Fibroblast of skin of back (primary cell): Measurements from ENCODE around the gene DIAPH2.

ENCODE experiments used
- DNase-seq: peaks from one replicate; pipeline ENCODE4 v3.0.0-alpha.2; 2013

DIAPH2 gene

GRCh38 chrX:97494756-97495372, 810.2 kb downstream of the DIAPH2 start:
- DNase-seq, result no peak

- no peak for DNase-seq
These were observed 813.5 kb downstream of the DIAPH2 start for GRCh38 chrX:97498093-97498492.

- no peak for DNase-seq
These were observed 819.8 kb downstream of the DIAPH2 start for GRCh38 chrX:97504431-97504830.

- no peak for DNase-seq
These were observed 833.1 kb downstream of the DIAPH2 start for GRCh38 chrX:97517763-97518162.

GRCh38 chrX:97522307-97522706, 837.7 kb downstream of the DIAPH2 start:
- DNase-seq, result no peak

- DNase-seq, result no peak
These were observed 839.7 kb downstream of the DIAPH2 start for GRCh38 chrX:97524340-97524739.

GRCh38 chrX:97524997-97525396, 840.4 kb downstream of the DIAPH2 start:
- DNase-seq, result peak; percentile 47

GRCh38 chrX:97525981-97526380, 841.3 kb downstream of the DIAPH2 start:
- no peak for DNase-seq

GRCh38 chrX:97527725-97528124, 843.1 kb downstream of the DIAPH2 start:
- no peak for DNase-seq

GRCh38 chrX:97529536-97530200, 845.0 kb downstream of the DIAPH2 start:
- peak; percentile 34 for DNase-seq

- DNase-seq, result no peak
These were observed 847.2 kb downstream of the DIAPH2 start for GRCh38 chrX:97531825-97532224.

- DNase-seq, result no peak
These were observed 854.1 kb downstream of the DIAPH2 start for GRCh38 chrX:97538745-97539144.

- no peak for DNase-seq
These were observed 855.4 kb downstream of the DIAPH2 start for GRCh38 chrX:97539970-97540519.

- DNase-seq, result peak; percentile 18
These were observed 863.4 kb downstream of the DIAPH2 start for GRCh38 chrX:97547877-97548578.

GRCh38 chrX:97551821-97552220, 867.2 kb downstream of the DIAPH2 start:
- DNase-seq, result no peak

GRCh38 chrX:97553833-97554232, 869.2 kb downstream of the DIAPH2 start:
- DNase-seq, result no peak

- DNase-seq, result no peak
These were observed 871.7 kb downstream of the DIAPH2 start for GRCh38 chrX:97556359-97556758.

- DNase-seq, result peak; percentile 53
These were observed 879.0 kb downstream of the DIAPH2 start for GRCh38 chrX:97563531-97564133.

- DNase-seq, result no peak
These were observed 879.9 kb downstream of the DIAPH2 start for GRCh38 chrX:97564496-97564895.

- DNase-seq, result no peak
These were observed 902.5 kb downstream of the DIAPH2 start for GRCh38 chrX:97587171-97587570.

- no peak for DNase-seq
These were observed 910.1 kb downstream of the DIAPH2 start for GRCh38 chrX:97594646-97595224.

GRCh38 chrX:97597954-97598353, 913.3 kb downstream of the DIAPH2 start:
- DNase-seq, result no peak
